H9 (cell line): ENCODE measurements around the gene ITPR2. TPM values are rescaled to one million over a fixed set of nuclear protein-coding genes. Genes with fewer than 3 reads are reported as not detected.

Experiments
- DNase-seq: peaks from one replicate; pipeline ENCODE4 v3.0.0-alpha.2; 2017
- H2AFZ ChIP-seq: one replicate; pipeline ENCODE4 v1.6.1; 2013; ENCODE audit warnings: mild to moderate bottlenecking, low read length, control low read depth, moderate library complexity
- H2AK5ac ChIP-seq: 2 replicates; pipeline ENCODE4 v1.6.1; 2013; ENCODE audit warnings: low read length, control low read depth, mixed read lengths; ENCODE audit not compliant: insufficient read length
- H2BK120ac ChIP-seq: one replicate; pipeline ENCODE4 v1.6.1; 2013; ENCODE audit warnings: low read depth, mild to moderate bottlenecking, low read length, control low read depth, inconsistent platforms; ENCODE audit not compliant: poor library complexity, severe bottlenecking
- H2BK12ac ChIP-seq: 2 replicates; pipeline ENCODE4 v1.6.1; 2013; ENCODE audit warnings: low read length, control low read depth, mixed read lengths, low read depth; ENCODE audit not compliant: insufficient read length
- H2BK15ac ChIP-seq: 2 replicates; pipeline ENCODE4 v1.6.1; 2013; ENCODE audit warnings: low read depth, low read length, control low read depth
- H2BK20ac ChIP-seq: one replicate; pipeline ENCODE4 v1.6.1; 2013; ENCODE audit warnings: low read depth, mild to moderate bottlenecking, low read length, control low read depth, inconsistent platforms; ENCODE audit not compliant: poor library complexity, severe bottlenecking
- H2BK5ac ChIP-seq: 2 replicates; pipeline ENCODE4 v1.6.1; 2013; ENCODE audit warnings: low read length, control low read depth, mixed read lengths; ENCODE audit not compliant: insufficient read length
- H3K14ac ChIP-seq: 2 replicates; pipeline ENCODE4 v1.6.1; 2013; ENCODE audit warnings: low read length, control low read depth; ENCODE audit not compliant: insufficient read depth
- H3K18ac ChIP-seq: 2 replicates; pipeline ENCODE4 v1.6.1; 2013; ENCODE audit warnings: low read depth, mild to moderate bottlenecking, mixed read lengths, low read length, control low read depth; ENCODE audit not compliant: insufficient read length
- H3K23ac ChIP-seq: 2 replicates; pipeline ENCODE4 v1.6.1; 2013; ENCODE audit warnings: low read length, control low read depth, mixed read lengths, low read depth; ENCODE audit not compliant: insufficient read length
- H3K23me2 ChIP-seq: 2 replicates; pipeline ENCODE4 v1.6.1; 2013; ENCODE audit warnings: low read depth, mild to moderate bottlenecking, mixed read lengths, low read length, control low read depth; ENCODE audit not compliant: insufficient read length, poor library complexity, severe bottlenecking
- H3K27ac ChIP-seq: 2 replicates; pipeline ENCODE4 v1.5.1; 2013; ENCODE audit warnings: low read length, control low read depth, mixed read lengths, low read depth; ENCODE audit not compliant: insufficient read length
- H3K27me3 ChIP-seq: 2 replicates; pipeline ENCODE4 v1.6.1; 2013; ENCODE audit warnings: low read length, control low read depth, inconsistent platforms; ENCODE audit not compliant: insufficient read depth
- H3K4ac ChIP-seq: 2 replicates; pipeline ENCODE4 v1.6.1; 2013; ENCODE audit warnings: low read depth, mild to moderate bottlenecking, control low read depth, inconsistent platforms, low read length, moderate library complexity
- H3K4me1 ChIP-seq: 2 replicates; pipeline ENCODE4 v1.6.1; 2013; ENCODE audit warnings: low read length, control low read depth, inconsistent platforms; ENCODE audit not compliant: insufficient read depth
- H3K4me2 ChIP-seq: 2 replicates; pipeline ENCODE4 v1.6.1; 2013; ENCODE audit warnings: low read length, control low read depth, mixed read lengths; ENCODE audit not compliant: insufficient read length, insufficient read depth
- H3K56ac ChIP-seq: 2 replicates; pipeline ENCODE4 v1.6.1; 2013; ENCODE audit warnings: low read depth, mild to moderate bottlenecking, mixed read lengths, low read length, control low read depth; ENCODE audit not compliant: insufficient read length
- H3K79me1 ChIP-seq: 2 replicates; pipeline ENCODE4 v1.6.1; 2013; ENCODE audit warnings: low read depth, mild to moderate bottlenecking, moderate library complexity, low read length, control low read depth, inconsistent platforms; ENCODE audit not compliant: insufficient read depth, poor library complexity, severe bottlenecking
- H3K79me2 ChIP-seq: 2 replicates; pipeline ENCODE4 v1.6.1; 2013; ENCODE audit warnings: low read length, control low read depth, inconsistent platforms; ENCODE audit not compliant: insufficient read depth
- H3K9ac ChIP-seq: 2 replicates; pipeline ENCODE4 v1.6.1; 2013; ENCODE audit warnings: low read length, control low read depth, mixed read lengths; ENCODE audit not compliant: insufficient read length; ENCODE audit errors: extremely low read depth
- H3K9me3 ChIP-seq: one replicate; pipeline ENCODE4 v1.6.1; 2013; ENCODE audit warnings: low read depth, low read length, inconsistent platforms; ENCODE audit not compliant: control insufficient read depth
- H3T11ph ChIP-seq: one replicate; pipeline ENCODE4 v1.6.1; 2013; ENCODE audit warnings: mild to moderate bottlenecking, low read length, control low read depth, inconsistent platforms
- H4K20me1 ChIP-seq: one replicate; pipeline ENCODE4 v1.6.1; 2013; ENCODE audit not compliant: control insufficient read depth, insufficient read length, insufficient read depth
- H4K5ac ChIP-seq: 2 replicates; pipeline ENCODE4 v1.6.1; 2013; ENCODE audit warnings: low read depth, mild to moderate bottlenecking, mixed read lengths, low read length, control low read depth; ENCODE audit not compliant: insufficient read length
- H4K8ac ChIP-seq: replicated peaks from 2 replicates; pipeline ENCODE4 v1.6.1; 2013; ENCODE audit warnings: low read length, control low read depth, mixed read lengths, low read depth; ENCODE audit not compliant: insufficient read length
- H4K91ac ChIP-seq: 2 replicates; pipeline ENCODE4 v1.6.1; 2013; ENCODE audit warnings: low read depth, mild to moderate bottlenecking, moderate library complexity, mixed read lengths, low read length, control low read depth; ENCODE audit not compliant: insufficient read length
- H3K27ac Mint-ChIP-seq, 3 experiments: 2 replicates in 2 of 3; 3 replicates in 1 of 3; pipeline ENCODE4 v1.8.0; 2020 to 2021; ENCODE audit warnings: mixed read lengths in 3 of 3, mild to moderate bottlenecking in 1 of 3, moderate library complexity in 1 of 3
- H3K27me3 Mint-ChIP-seq: 2 replicates; pipeline ENCODE4 v1.8.0; 2021; ENCODE audit warnings: low read depth, mild to moderate bottlenecking, moderate library complexity, mixed read lengths
- H3K36me3 Mint-ChIP-seq, 3 experiments: 2 replicates in 2 of 3; 3 replicates in 1 of 3; pipeline ENCODE4 v1.8.0; 2020 to 2021; ENCODE audit warnings: low read depth in 3 of 3, mixed read lengths in 3 of 3; ENCODE audit not compliant: insufficient read depth in 1 of 3
- H3K4me1 Mint-ChIP-seq, 2 experiments: 2 replicates each; pipeline ENCODE4 v1.8.0; 2020; ENCODE audit warnings: mixed read lengths in 2 of 2
- H3K4me3 Mint-ChIP-seq, 2 experiments: 2 replicates in 1 of 2; 3 replicates in 1 of 2; pipeline ENCODE4 v1.8.0; 2020 to 2021; ENCODE audit warnings: mild to moderate bottlenecking in 2 of 2, mixed read lengths in 2 of 2, moderate library complexity in 1 of 2
- H3K9me3 Mint-ChIP-seq, 2 experiments: 2 replicates in 1 of 2; 3 replicates in 1 of 2; pipeline ENCODE4 v1.8.0; 2020; ENCODE audit warnings: mild to moderate bottlenecking in 2 of 2, mixed read lengths in 2 of 2, moderate library complexity in 1 of 2
- WGBS: extraction: QIAGEN DNeasy Blood & Tissue Kit; methylation state at CpG from one replicate; pipeline ENCODE4 v1.1.7; 2013; ENCODE audit warnings: missing lambda C conversion rate, low lambda C conversion rate, mixed read lengths; ENCODE audit not compliant: insufficient read length; ENCODE audit errors: extremely low coverage; 5-methylcytosine and 5-hydroxymethylcytosine counted together
- total RNA-seq: library from RNA; stranded (reverse); gene quantifications from 2 replicates; pipeline ENCODE4 v1.2.1, GENCODE V29; 2021
- TF ChIP-seq, protein P1 (sequence below): fragments of 200-600 bp; sonication (generic); conservative IDR thresholded peaks from 3 replicates; pipeline ENCODE4 v1.8.0; 2021; ENCODE audit warnings: antibody characterized with exemption, mild to moderate bottlenecking

ITPR2 gene
- total RNA-seq, 1 experiment from 2014 or later: 14.8 TPM

- peaks cover 7 to 11% of the 10 kb centered on the region in 2 experiments for H3K4me1 Mint-ChIP-seq
- Histone ChIP-seq H2BK5ac (no peak overlapping the region), H3K23me2 (no peaks in the 10 kb centered on the region), H4K20me1 (no peaks in the 10 kb centered on the region), H3K79me2 (no peaks in the 10 kb centered on the region; the same call in 1 of the 2 replicates), H3K56ac (no peak overlapping the region), H4K5ac (no peak overlapping the region), H3K18ac (no peak overlapping the region), H3K4ac (no peak overlapping the region), H2BK120ac (no peak overlapping the region), H3K9ac (no peak overlapping the region), H2AK5ac (no peak overlapping the region), H3K27me3 (no peaks in the 10 kb centered on the region), H4K8ac (no peak overlapping the region), H2BK20ac (no peak overlapping the region), H3T11ph (no peak overlapping the region), H3K14ac (no peak overlapping the region), H3K79me1 (no peaks in the 10 kb centered on the region), H3K23ac (no peak overlapping the region), H2BK12ac (no peak overlapping the region), H3K9me3 (no peaks in the 10 kb centered on the region), H2BK15ac (no peak overlapping the region), H4K91ac (no peak overlapping the region), H3K27ac (no peak overlapping the region), H2AFZ (no peak overlapping the region), H3K4me2 (no peak overlapping the region), H3K4me1 (peaks cover 4% of the 10 kb centered on the region; the same call in 1 of the 2 replicates)
- H3K27ac Mint-ChIP-seq: peak overlapping the region in 1 of 3 experiments; percentile 4; a peak in 1 of 7 replicates
- no peak for DNase-seq
- WGBS: no CpG with 5 or more reads among the region's 6 CpGs
- TF ChIP-seq, protein P1, sequence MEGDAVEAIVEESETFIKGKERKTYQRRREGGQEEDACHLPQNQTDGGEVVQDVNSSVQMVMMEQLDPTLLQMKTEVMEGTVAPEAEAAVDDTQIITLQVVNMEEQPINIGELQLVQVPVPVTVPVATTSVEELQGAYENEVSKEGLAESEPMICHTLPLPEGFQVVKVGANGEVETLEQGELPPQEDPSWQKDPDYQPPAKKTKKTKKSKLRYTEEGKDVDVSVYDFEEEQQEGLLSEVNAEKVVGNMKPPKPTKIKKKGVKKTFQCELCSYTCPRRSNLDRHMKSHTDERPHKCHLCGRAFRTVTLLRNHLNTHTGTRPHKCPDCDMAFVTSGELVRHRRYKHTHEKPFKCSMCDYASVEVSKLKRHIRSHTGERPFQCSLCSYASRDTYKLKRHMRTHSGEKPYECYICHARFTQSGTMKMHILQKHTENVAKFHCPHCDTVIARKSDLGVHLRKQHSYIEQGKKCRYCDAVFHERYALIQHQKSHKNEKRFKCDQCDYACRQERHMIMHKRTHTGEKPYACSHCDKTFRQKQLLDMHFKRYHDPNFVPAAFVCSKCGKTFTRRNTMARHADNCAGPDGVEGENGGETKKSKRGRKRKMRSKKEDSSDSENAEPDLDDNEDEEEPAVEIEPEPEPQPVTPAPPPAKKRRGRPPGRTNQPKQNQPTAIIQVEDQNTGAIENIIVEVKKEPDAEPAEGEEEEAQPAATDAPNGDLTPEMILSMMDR: no peak
- H3K4me3 Mint-ChIP-seq: no peak overlapping the region
- no peaks in the 10 kb centered on the region for H3K9me3 Mint-ChIP-seq
- H3K36me3 Mint-ChIP-seq: peaks cover 0 to 8% (median 7%) of the 10 kb centered on the region in 3 experiments; a peak in 4 of 7 replicates
- no peaks in the 10 kb centered on the region for H3K27me3 Mint-ChIP-seq
Observed at GRCh38 chr12:26576266-26576665, 256.7 kb downstream of the ITPR2 start.
